NCI-H2081 (cell line): ENCODE measurements around the gene KCNJ13.

ENCODE experiments used
- DNase-seq, 2 experiments: peaks; one replicate each; lab custom pipeline; 2025; lab: John Stamatoyannopoulos, UW

KCNJ13 gene

DNA sequence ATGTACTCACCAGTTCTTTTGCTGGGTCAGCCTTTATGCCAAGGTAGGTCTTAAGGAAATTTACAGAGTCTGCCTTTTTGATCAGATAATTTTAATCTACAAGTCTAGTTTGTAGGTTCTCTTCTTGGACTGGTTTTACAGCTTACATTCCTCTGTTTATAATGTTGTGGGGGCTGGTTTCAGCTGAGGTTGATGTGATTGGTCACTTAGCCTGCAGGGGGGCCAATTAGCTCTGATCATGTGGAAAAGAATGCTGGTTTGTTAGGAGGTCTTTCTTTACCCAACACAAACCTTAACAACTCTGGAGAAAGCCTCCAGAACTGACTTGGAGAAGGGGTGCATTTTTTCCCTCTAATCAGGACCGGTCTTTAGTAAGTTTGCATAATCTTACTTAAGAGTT, at the start of gene KCNJ13:
KCNJ13 (minus strand) TSS at position 131 of the 400 bp plus-strand sequence. CDS start 5,203 bp downstream, outside the sequence.
- no peak for DNase-seq

DNA sequence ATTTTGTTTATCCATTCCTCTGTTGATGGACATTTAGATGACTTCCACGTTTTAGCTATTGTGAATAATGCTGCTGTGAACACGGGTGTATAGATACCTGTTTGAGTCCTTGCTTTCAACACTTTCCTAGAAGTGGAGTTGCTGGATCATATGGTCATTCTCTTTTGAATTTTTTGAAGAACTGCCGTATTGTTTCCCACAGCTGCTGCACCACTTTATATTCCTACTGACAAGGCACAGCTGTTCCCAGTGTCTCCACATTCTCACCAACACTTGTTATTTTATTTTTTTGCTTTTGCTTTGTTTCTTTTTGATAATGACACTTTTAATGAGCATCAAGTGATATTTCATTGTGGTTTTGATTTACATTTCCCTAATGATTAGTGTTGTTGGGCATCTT, 41.4 kb upstream of the KCNJ13 start:
- DNase-seq, result no peak

DNA sequence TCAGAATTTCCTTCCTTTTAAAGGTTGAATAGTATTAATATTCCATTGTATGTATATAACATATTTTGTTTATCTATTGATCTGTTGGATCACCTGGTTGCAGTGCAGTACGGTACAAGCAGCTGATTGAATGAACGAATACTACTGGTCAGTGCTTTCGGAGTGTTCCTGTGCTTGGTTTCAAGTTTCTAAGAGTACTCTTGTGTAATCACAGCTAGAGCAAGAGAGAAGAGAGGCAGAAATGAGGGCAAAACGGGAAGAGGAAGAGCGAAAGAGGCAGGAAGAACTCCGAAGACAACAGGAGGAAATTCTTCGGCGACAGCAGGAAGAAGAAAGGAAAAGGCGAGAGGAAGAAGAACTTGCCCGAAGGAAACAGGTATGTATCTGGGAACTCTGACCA, 40.3 kb upstream of the KCNJ13 start:
- no peak for DNase-seq

DNA sequence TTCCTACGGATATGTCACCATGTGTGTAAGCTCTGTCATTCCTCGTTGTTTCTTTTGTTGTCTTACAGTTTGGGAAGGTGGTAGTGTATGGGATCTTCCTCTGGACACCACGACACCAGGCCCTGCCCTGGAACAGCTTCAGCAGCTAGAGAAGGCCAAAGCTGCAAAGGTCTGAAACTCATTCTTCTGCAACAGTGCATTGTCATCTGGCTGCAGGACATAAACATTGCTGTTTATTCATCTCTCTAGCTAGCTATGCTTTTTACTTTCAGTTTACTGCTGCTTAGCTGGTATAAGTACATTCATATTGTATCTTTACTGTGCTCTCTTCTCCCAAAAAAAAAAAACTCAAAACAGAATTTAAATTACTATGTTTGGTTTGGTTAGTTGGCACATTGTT, 39.2 kb upstream of the KCNJ13 start:
- no peak for DNase-seq

DNA sequence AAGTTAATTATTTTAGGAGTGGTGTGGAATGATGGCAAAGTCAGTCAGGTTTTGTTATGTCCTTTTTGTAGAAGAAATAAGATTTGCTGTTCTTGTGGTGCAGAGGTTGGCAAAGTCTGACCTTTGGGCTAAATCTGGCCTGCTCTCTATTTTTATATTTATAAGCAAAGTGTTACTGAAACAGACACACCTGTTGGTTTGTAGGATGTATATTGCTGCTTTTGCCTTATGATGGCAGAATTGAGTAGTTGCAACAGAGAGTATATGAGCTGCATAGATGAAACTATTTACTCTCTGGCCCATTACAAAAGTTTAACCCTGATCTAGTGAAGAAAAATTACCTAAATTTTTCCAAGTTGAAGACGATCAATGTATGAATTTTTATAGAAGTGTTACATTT, 34.1 kb upstream of the KCNJ13 start:
- DNase-seq, result no peak

DNA sequence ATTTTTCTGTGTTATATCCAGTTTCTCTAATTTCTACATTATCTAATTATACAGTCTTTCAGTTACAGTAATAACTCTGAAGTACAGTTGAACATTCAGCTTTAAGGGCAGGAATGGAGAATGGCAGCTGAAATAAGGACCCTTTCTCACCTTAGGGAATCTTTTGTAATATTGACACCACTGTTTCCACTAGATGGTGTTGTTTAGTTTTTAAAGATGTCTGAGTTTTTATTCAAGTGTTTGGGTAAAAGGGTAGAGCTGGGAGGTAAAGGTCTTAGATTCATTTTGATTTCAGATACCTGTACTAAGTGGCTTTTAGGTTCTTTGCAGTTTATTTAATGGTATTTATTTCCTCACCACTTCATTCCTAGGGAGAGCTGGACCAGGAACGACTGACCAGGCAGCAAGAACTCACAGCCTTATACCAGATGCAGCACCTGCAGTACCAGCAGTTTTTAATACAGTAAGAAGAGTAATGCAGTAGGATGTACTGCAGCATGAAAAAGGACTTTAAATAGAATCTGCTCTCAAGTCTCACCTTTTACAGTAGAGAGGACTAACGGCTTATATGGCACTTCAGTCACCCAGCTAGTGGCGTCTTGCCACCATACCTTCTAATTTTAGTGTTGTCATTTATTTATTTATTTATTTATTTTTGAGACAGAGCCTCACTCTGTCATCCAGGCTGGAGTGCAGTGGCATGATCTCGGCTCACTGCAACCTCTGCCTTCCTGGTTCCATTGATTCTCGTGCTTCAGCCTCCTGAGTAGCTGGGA, 33.2 kb upstream of the KCNJ13 start:
- DNase-seq, result no peak

DNA sequence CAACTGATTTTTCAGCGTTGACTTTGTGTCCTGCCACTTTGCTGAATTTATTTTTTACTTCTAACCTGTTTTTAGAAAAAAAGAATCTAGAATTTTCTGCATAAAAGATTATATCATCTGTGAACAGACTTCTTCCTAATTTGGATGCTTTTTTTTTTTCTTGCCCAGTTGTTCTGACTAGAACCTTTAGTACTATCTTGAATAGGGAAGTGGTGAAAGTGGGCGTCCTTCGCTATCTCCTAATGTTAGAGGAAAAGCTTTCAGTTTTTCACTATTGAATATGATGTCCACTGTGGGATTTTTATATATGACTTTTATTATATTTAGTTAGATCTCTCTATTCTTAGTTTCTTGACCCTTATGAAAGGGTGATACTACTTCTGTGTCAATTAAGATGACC, 25.7 kb upstream of the KCNJ13 start:
- DNase-seq, result no peak

DNA sequence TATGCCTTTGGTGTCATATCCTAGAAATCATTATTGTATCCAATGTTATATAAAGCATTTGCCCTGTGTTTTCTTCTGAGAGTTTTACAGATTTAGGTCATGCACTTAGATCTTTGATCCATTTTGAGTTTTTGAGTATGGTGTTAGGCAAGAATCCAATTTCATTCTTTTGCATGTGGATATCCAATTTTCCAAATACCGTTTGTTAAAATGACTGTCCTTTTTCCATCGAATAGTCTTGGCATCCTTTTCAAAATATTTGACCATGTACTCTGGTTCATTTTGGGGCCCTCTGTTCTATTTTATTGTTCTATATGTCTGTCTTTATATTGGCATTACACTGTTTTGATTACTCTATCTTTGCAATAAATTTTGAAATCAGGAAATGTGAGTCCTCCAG, 23.8 kb upstream of the KCNJ13 start:
- DNase-seq, result no peak

DNA sequence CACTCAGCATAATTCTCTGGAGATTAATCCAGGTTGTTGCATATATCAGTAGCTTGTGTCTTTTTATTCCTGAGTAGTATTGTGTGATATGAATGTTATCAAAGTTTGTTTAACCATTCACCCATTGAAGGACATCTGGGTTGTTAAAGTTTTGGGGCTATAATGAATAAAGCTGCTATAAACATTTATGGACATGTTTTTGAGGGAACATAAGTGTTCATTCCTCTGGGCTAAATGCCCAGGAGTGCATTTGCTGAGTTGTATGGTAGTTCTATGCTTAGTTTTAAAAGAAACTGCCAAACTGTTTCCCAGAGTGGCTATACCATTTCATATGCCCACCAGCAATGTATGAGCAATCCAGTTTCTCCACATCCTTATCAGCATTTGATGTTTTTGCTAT, 21.8 kb upstream of the KCNJ13 start:
- no peak for DNase-seq

DNA sequence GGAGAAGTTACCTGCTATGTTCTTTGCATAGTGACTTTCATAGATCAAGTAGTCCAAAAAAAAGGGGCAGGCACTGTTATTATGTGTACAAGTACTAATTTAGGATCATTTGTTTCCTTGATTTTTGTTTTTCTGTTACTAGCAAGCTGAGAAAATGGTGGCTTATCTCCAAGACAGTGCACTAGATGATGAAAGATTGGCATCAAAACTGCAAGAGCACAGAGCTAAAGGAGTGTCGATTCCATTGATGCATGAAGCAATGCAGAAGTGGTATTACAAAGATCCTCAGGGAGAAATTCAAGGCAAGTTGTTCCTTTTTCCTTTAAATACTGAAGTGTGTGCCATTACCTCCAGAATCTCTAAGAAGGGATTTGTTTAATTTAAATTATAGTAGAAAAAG, 19.6 kb upstream of the KCNJ13 start:
- DNase-seq, result no peak

DNA sequence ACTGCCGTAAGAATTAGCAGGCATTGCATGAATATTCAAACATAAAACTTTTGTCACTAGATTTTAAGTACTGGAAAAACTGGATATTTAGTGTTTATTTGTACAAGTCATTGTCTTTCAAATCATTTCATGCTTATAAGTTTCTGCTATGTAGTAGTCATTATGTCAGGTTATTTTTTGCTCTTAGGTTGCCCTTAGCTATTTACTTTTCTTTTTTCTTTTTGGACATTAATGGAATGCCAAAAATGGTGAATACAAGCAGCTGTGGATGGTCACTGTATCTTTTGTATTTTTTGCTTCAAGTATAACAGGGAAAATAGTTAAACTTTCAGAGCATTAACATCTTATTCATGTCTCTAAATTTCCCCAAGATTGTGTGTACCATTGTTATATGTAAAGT, 18.6 kb upstream of the KCNJ13 start:
- DNase-seq, result no peak

DNA sequence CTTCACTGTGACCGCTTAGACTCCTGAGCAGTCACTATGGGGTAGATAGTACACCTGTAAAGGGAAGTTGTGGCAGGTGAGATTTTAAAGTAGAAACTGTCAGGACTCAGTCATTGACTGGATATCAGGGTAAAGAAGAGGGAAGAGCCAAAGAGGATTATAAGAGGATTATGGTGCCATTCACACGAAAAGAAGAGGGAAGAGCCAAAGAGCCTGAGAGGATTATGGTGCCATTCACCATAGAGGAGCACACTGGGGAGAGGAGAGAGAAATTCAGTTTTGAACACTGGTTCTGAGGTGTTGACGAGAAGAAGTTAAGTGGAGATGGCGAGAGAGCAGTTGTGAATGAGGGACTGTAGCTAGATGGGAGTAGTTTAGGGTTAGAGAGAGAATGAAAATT, 16.9 kb upstream of the KCNJ13 start:
- DNase-seq, result no peak

DNA sequence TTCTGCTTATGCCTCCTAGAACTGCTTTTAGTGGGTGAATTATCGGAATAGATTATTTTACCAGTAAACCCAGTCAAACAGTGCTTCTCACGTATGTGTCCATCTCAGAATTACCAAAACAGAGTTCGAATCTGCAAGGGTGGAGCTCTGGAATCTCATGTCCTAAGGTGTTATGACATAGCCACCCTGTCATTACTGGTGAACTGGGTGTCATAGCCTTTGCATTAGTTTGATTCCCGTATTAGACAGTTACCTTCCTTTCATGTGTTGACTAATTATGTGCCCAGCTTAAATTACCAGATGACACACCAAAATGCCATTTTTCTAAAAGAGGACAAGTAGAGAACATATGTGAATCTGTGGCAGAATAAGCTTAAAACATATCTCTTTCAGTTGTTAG, 15.2 kb upstream of the KCNJ13 start:
- no peak for DNase-seq

DNA sequence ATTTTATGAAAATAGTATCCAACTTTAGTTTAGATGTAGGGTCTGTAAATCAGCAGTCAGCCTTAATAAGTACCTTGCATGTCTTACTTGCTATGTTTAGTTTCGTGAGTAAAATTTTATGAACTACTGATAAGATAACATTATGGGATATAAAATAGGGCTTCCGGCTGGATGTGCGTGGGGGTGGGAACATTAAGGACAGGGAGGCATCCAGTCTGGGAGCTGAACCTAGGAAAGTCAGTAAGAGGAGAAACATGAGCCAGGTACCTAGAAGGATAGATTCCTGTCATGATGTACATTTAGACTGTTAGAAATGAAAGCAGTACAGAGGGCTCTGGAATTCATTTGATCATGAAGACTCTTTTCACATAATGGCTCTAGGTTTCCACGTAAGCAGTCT, 12.7 kb upstream of the KCNJ13 start:
- no peak for DNase-seq

DNA sequence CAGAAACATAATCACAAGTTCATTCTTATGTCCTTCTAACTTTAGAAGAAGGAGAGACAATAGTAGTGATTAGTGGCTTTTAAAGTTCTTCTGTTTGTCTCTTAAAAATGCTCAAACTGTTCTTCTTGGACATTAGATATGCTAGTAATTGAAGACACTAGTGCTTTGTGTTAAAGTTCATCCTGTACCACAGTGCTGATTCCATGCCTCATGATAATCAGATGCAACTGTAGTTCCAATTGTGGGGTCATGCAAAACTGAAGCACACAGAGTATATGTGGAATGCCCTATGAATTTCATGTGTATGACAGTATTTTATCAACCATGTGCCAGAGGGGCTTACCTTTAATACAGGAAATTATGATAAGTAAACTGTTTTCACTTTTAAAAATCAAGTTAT, 11.4 kb upstream of the KCNJ13 start:
- DNase-seq, result no peak

DNA sequence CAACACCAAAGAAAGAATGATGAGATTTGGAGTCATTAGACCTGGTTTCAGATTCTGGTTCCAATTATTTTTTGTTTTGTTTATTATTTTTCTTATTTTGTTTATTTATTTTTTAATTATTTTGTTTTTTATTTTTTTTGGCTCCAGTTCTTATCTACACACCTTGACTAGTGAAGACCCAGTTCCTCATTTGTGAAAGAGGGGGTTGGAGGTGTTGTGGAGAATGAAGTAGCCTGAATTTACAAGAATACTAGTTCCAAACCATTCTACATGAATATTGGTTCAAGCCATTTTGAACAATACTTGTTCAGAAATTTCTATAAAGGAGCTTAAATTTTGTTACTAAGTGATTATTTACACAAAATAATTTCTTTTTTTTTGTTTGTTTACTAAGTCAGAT, 6.9 kb upstream of the KCNJ13 start:
- DNase-seq, result no peak

DNA sequence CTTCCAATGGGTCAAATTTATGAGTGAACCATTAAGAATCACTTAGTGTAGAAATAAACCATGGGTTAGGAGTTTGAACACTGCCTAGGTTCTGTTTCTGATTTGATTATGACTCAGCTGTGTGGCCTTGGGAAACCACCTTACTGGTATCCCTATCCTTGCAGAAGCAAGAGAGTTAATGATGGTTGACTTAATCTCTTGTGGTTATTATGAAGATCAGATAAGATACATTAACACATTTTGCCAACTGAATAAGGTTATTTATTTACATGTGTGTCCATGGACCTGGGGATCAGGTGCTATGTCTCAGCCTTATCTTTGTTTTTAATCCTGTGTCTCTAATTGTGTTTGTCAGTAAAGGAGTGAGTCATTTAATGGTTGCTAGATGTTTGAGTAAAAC, 5.4 kb upstream of the KCNJ13 start:
- DNase-seq, result no peak

DNA sequence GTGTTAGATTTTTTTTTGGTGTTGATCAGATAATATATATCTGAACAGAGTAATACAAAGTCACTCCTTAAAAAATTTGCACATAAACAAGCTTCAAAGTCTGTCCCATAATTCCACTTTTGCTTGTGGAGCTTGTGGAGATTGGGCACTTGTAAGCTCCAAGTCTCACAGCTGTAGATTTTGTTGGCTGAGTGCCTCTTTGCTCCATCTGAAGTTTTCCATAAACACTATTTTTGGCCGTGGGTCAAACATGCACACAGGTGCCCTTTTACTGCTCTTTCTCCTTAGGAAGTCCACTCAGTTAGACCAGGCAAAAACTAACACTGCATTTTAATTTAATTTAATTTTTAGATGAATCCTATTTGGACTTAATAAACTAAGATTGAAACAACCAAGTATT, 3.6 kb upstream of the KCNJ13 start:
- no peak for DNase-seq

DNA sequence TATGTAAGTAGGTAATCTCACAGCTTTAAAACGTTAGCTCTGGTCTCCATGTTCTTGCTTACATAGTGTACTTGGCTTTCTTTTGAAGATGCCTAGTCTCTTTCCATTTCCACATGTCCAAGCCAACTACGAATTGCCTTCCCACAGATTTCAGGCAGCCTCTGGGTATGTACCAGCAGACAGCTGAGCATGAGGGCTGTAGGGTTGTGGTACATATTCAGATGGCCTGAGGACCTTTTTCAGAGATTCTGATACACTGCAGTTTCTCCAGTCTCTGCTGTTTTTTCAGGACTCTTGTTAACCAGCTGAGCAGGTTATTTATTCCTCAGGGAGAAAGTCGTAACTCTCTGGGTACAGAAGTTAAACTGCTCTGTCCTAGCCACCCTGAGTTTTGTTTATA, 3.1 kb upstream of the KCNJ13 start:
- no peak for DNase-seq

DNA sequence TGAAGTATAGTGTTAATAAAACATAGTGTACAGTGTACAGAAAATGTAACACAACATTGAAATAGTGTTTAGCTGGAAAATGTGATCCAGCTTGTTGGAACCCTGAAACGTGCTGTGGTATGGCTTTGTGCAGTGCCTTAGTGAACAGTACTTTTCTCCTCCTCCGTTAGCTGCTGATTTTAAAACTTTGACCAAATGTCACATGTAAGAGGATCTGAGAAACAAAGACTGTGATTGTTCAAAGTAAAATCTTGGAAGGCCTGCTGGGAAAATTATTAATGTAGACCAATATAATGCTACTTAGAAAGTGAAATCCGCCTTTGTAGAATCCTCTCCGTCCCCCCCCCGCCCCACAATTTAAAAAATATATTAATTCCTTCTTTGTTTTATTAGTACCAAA, 911 bp upstream of the KCNJ13 start:
- no peak for DNase-seq

DNA sequence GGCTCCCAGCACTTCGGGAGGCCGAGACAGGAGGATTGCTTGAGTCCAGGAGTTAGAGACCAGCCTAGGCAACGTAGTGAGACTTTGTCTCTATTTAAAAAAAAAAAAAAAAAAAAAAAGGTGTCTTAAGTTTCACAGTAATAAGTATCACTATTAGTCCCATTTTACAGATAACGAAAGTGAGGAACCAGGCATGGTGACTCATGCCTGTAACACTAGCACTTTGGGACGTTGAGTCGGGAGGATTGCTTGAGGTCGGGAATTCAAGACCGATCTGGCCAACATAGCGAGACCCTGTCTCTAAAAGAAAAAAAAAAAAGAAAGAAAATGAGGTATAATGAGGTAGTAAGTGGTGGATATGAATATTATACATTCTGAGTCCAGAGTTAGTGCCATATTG, 2.5 kb downstream of the KCNJ13 start:
- DNase-seq, result no peak

DNA sequence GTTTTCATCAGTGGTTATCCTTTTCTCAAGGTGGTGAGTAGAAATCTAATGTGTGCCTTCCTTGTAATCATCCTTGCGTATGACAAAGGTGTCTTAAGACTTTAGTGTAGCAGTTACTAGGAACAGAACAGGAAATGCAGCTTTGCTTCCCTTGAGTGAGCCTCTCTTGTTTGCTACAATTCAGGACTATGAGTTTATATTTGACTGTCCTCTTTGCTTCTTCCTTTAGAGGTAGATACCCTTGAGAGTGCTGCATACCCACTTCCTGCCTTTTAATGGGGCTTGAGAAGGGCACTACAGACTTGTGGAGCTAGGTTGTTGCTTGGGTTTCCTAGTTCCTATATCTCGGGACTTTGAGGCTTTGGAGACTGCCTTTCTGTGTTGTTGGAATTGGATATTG, 3.8 kb downstream of the KCNJ13 start:
- no peak for DNase-seq

DNA sequence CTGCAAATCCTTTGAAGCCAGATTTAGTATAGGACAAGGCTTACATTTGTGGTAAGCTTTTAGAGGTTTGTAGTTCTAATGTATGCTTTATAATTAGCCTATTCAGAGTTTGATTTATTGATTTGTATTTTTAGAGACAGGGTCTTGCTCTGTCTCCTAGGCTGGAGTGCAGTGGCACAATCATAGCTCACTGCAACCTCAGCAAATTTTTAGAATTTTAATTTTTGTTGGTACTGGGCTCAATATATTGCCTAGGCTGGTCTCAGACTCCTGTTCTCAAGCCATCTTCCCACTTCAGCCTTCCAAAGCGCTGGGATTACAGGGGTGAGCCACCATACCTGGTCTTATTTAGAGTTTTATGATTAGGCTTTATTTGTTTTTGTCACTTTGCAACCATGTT, 4.5 kb downstream of the KCNJ13 start:
- DNase-seq, result no peak

DNA sequence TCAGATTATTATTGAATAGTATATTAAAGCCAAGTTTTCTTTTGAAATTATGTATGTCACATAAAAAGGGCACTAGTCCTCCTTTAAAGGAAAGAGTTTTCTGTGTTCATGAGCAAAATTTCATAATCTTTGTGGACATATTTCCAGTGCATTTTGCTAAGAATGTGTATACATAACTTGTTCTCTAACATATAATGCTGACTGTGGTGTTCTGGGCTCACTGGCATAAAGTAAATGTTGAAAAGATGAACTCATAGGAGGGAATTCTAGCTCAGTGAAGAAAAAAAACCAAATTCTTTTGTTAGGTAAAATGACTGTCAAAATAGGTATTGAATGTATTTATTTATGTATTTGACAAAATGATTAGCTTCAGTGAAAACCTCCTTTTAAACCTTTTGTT, 6.2 kb downstream of the KCNJ13 start:
- no peak for DNase-seq

DNA sequence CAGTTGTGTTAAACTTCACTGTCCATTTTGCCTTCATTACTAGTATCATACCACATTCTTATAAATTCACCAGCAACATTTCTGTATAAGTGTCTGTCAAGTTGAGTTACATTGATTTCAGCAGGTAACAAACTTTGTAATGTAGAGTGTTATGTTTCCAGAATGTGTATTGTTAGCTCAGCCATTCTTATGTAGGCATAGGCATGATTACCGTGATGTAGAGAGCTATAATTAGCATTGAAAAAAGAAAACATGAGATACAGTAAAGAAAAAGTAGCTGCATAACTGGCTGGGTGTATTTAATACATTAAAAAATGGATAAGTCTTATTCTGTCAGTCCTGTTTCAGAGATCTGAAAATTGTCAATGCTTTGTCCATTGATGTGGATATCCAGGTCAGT, 8.5 kb downstream of the KCNJ13 start:
- no peak for DNase-seq
